Activated naive CD8-positive, alpha-beta T cell (primary cell): ENCODE measurements around the gene STXBP6.

Source experiments
- H3K27ac Mint-ChIP-seq: one replicate; pipeline ENCODE4 v1.8.0; 2021; ENCODE audit warnings: mixed read lengths
- H3K27me3 Mint-ChIP-seq: one replicate; pipeline ENCODE4 v1.8.0; 2021; ENCODE audit warnings: mixed read lengths
- H3K36me3 Mint-ChIP-seq: one replicate; pipeline ENCODE4 v1.8.0; 2021; ENCODE audit warnings: mixed read lengths
- H3K4me1 Mint-ChIP-seq: one replicate; pipeline ENCODE4 v1.8.0; 2021; ENCODE audit warnings: low read depth, mixed read lengths
- H3K4me3 Mint-ChIP-seq: one replicate; pipeline ENCODE4 v1.8.0; 2021; ENCODE audit warnings: mild to moderate bottlenecking, mixed read lengths
- H3K9me3 Mint-ChIP-seq: one replicate; pipeline ENCODE4 v1.8.0; 2021; ENCODE audit warnings: low read depth, mixed read lengths

The STXBP6 gene

GRCh38 chr14:25067600-25067999 lies 17.7 kb upstream of the STXBP6 start:
- Mint-ChIP-seq H3K36me3 (no peaks in the 10 kb centered on the region), H3K27ac (no peak overlapping the region), H3K4me1 (no peaks in the 10 kb centered on the region), H3K27me3 (peaks cover 5% of the 10 kb centered on the region), H3K4me3 (no peak overlapping the region), H3K9me3 (no peaks in the 10 kb centered on the region)

GRCh38 chr14:25062022-25062321 lies 12.0 kb upstream of the STXBP6 start:
- Mint-ChIP-seq H3K9me3 (no peaks in the 10 kb centered on the region), H3K27ac (no peak overlapping the region), H3K4me3 (no peak overlapping the region), H3K27me3 (peaks cover 13% of the 10 kb centered on the region), H3K4me1 (no peaks in the 10 kb centered on the region), H3K36me3 (no peaks in the 10 kb centered on the region)

GRCh38 chr14:25056688-25057078 lies 6.7 kb upstream of the STXBP6 start:
- H3K27me3 Mint-ChIP-seq, result peaks cover 16% of the 10 kb centered on the region
- H3K4me3 Mint-ChIP-seq, result no peak overlapping the region

GRCh38 chr14:25055992-25056687 lies 6.2 kb upstream of the STXBP6 start:
- no peaks in the 10 kb centered on the region for H3K36me3 Mint-ChIP-seq
- no peak overlapping the region for H3K4me3 Mint-ChIP-seq
- no peak overlapping the region for H3K27ac Mint-ChIP-seq
- no peaks in the 10 kb centered on the region for H3K4me1 Mint-ChIP-seq
- no peaks in the 10 kb centered on the region for H3K9me3 Mint-ChIP-seq
- peaks cover 21% of the 10 kb centered on the region for H3K27me3 Mint-ChIP-seq

More at GRCh38 chr14:25056688-25057078, 6.7 kb upstream of the STXBP6 start:
- H3K9me3 Mint-ChIP-seq, result no peaks in the 10 kb centered on the region
- H3K36me3 Mint-ChIP-seq, result no peaks in the 10 kb centered on the region
- H3K4me1 Mint-ChIP-seq, result no peaks in the 10 kb centered on the region
- no peak overlapping the region for H3K27ac Mint-ChIP-seq

- Mint-ChIP-seq H3K27me3 (peaks cover 26% of the 10 kb centered on the region), H3K9me3 (no peaks in the 10 kb centered on the region), H3K4me3 (no peak overlapping the region), H3K36me3 (no peaks in the 10 kb centered on the region), H3K4me1 (peaks cover 5% of the 10 kb centered on the region), H3K27ac (no peak overlapping the region)
These were observed 5.1 kb upstream of the STXBP6 start for GRCh38 chr14:25055005-25055404.

- Mint-ChIP-seq H3K9me3 (no peaks in the 10 kb centered on the region), H3K27ac (no peak overlapping the region), H3K36me3 (no peaks in the 10 kb centered on the region), H3K27me3 (peaks cover 30% of the 10 kb centered on the region), H3K4me3 (no peak overlapping the region), H3K4me1 (peaks cover 10% of the 10 kb centered on the region)
These were observed 3.6 kb upstream of the STXBP6 start for GRCh38 chr14:25053585-25053984.

GRCh38 chr14:25052921-25053320 lies 3.0 kb upstream of the STXBP6 start:
- Mint-ChIP-seq H3K27me3 (peaks cover 35% of the 10 kb centered on the region), H3K27ac (no peak overlapping the region), H3K4me3 (no peak overlapping the region), H3K36me3 (no peaks in the 10 kb centered on the region), H3K9me3 (no peaks in the 10 kb centered on the region), H3K4me1 (peaks cover 13% of the 10 kb centered on the region)

- no peak overlapping the region for H3K27ac Mint-ChIP-seq
- H3K4me3 Mint-ChIP-seq, result no peak overlapping the region
- no peaks in the 10 kb centered on the region for H3K36me3 Mint-ChIP-seq
- H3K27me3 Mint-ChIP-seq, result peaks cover 37% of the 10 kb centered on the region
- H3K9me3 Mint-ChIP-seq, result no peaks in the 10 kb centered on the region
- peaks cover 13% of the 10 kb centered on the region for H3K4me1 Mint-ChIP-seq
These were observed 2.4 kb upstream of the STXBP6 start for GRCh38 chr14:25052385-25052784.

GRCh38 chr14:25050269-25051150 lies 563 bp upstream of the STXBP6 start:
- H3K36me3 Mint-ChIP-seq, result no peaks in the 10 kb centered on the region
- H3K4me3 Mint-ChIP-seq, result peak overlapping the region; percentile 82
- H3K27ac Mint-ChIP-seq, result no peak overlapping the region
- peaks cover 13% of the 10 kb centered on the region for H3K4me1 Mint-ChIP-seq
- peaks cover 43% of the 10 kb centered on the region for H3K27me3 Mint-ChIP-seq
- no peaks in the 10 kb centered on the region for H3K9me3 Mint-ChIP-seq

GRCh38 chr14:25049093-25049567 lies 817 bp downstream of the STXBP6 start:
- Mint-ChIP-seq H3K27ac (no peak overlapping the region), H3K9me3 (no peaks in the 10 kb centered on the region), H3K27me3 (peaks cover 48% of the 10 kb centered on the region), H3K4me3 (peak overlapping the region; percentile 62), H3K36me3 (no peaks in the 10 kb centered on the region), H3K4me1 (peaks cover 13% of the 10 kb centered on the region)

- H3K36me3 Mint-ChIP-seq, result no peaks in the 10 kb centered on the region
- no peak overlapping the region for H3K27ac Mint-ChIP-seq
- peaks cover 48% of the 10 kb centered on the region for H3K27me3 Mint-ChIP-seq
- H3K4me1 Mint-ChIP-seq, result peaks cover 13% of the 10 kb centered on the region
- H3K9me3 Mint-ChIP-seq, result no peaks in the 10 kb centered on the region
- H3K4me3 Mint-ChIP-seq, result peak overlapping the region; percentile 62
These were observed 1.6 kb downstream of the STXBP6 start for GRCh38 chr14:25048170-25049016.

GRCh38 chr14:25046301-25046943 lies 3.5 kb downstream of the STXBP6 start:
- Mint-ChIP-seq H3K27me3 (peaks cover 39% of the 10 kb centered on the region), H3K4me3 (no peak overlapping the region), H3K27ac (no peak overlapping the region), H3K36me3 (no peaks in the 10 kb centered on the region), H3K4me1 (peaks cover 13% of the 10 kb centered on the region), H3K9me3 (no peaks in the 10 kb centered on the region)

- Mint-ChIP-seq H3K36me3 (no peaks in the 10 kb centered on the region), H3K27ac (no peak overlapping the region), H3K4me3 (no peak overlapping the region), H3K27me3 (peaks cover 29% of the 10 kb centered on the region), H3K4me1 (peaks cover 8% of the 10 kb centered on the region), H3K9me3 (no peaks in the 10 kb centered on the region)
These were observed 5.7 kb downstream of the STXBP6 start for GRCh38 chr14:25044106-25044698.
